Skeletal muscle satellite cell (primary cell): Measurements from ENCODE around the gene SLCO4A1. TPM values are rescaled to one million over a fixed set of nuclear protein-coding genes. Genes with fewer than 3 reads are reported as not detected.

ENCODE experiments used
- H3K27me3 ChIP-seq: 2 replicates; pipeline ENCODE4 v1.7.0; 2013; ENCODE audit warnings: low read length; ENCODE audit not compliant: control insufficient read depth, insufficient read depth
- H3K36me3 ChIP-seq: 2 replicates; pipeline ENCODE4 v1.7.0; 2013; ENCODE audit warnings: mild to moderate bottlenecking, control low read depth, low read length; ENCODE audit not compliant: insufficient read depth
- H3K4me1 ChIP-seq: 2 replicates; pipeline ENCODE4 v1.7.0; 2013; ENCODE audit warnings: low read length; ENCODE audit not compliant: control insufficient read depth, insufficient read depth
- H3K4me2 ChIP-seq: 2 replicates; pipeline ENCODE4 v1.7.0; 2013; ENCODE audit warnings: mild to moderate bottlenecking, low read length
- H3K4me3 ChIP-seq: 2 replicates; pipeline ENCODE4 v1.7.0; 2013; ENCODE audit warnings: low read length
- H3K9ac ChIP-seq: 2 replicates; pipeline ENCODE4 v1.7.0; 2013; ENCODE audit warnings: mild to moderate bottlenecking, low read depth, low read length, moderate library complexity
- H3K9me3 ChIP-seq: replicated peaks from 2 replicates; pipeline ENCODE4 v1.7.0; 2013; ENCODE audit warnings: mild to moderate bottlenecking, control low read depth, low read length
- total RNA-seq: library from RNA; depleted of rRNA; stranded (reverse); fragments of >200 nt; gene quantifications from 2 replicates; pipeline ENCODE4 v1.2.3, GENCODE V29; 2012; rRNA removed

The SLCO4A1 gene
- total RNA-seq: 1.5 and 2.0 TPM in 2 replicates

- peak within 1 kb of the TSS; percentile 81 for H3K4me2 ChIP-seq
- no peak within 1 kb of the TSS for H3K9ac ChIP-seq
- H3K9me3 ChIP-seq: no peaks in the 10 kb centered on the region
- peaks cover 4% of the 10 kb centered on the region for H3K4me1 ChIP-seq
- H3K36me3 ChIP-seq: no peaks in the 10 kb centered on the region
- H3K4me3 ChIP-seq: peak within 1 kb of the TSS; percentile 64
- peaks cover 91% of the 10 kb centered on the region for H3K27me3 ChIP-seq
These were observed at the start of gene SLCO4A1 for GRCh38 chr20:62642051-62642665. SLCO4A1 (plus strand) TSS chr20:62642503; CDS start chr20:62656455, 13,952 bp downstream.

GRCh38 chr20:62592506-62593177 lies 49.7 kb upstream of the SLCO4A1 start:
- Histone ChIP-seq H3K27me3 (peaks cover 34% of the 10 kb centered on the region), H3K36me3 (no peaks in the 10 kb centered on the region), H3K4me3 (no peak overlapping the region), H3K9ac (no peak overlapping the region), H3K4me1 (peaks cover 33% of the 10 kb centered on the region), H3K9me3 (no peaks in the 10 kb centered on the region), H3K4me2 (no peak overlapping the region)

- Histone ChIP-seq H3K4me2 (no peak overlapping the region), H3K9me3 (no peaks in the 10 kb centered on the region), H3K9ac (no peak overlapping the region), H3K4me3 (no peak overlapping the region), H3K4me1 (peaks cover 27% of the 10 kb centered on the region), H3K27me3 (peaks cover 43% of the 10 kb centered on the region), H3K36me3 (no peaks in the 10 kb centered on the region)
These were observed 48.7 kb upstream of the SLCO4A1 start for GRCh38 chr20:62593616-62594015.

GRCh38 chr20:62595069-62595468 lies 47.2 kb upstream of the SLCO4A1 start:
- no peak overlapping the region for H3K4me2 ChIP-seq
- H3K4me3 ChIP-seq: no peak overlapping the region
- peaks cover 55% of the 10 kb centered on the region for H3K27me3 ChIP-seq
- H3K4me1 ChIP-seq: peaks cover 24% of the 10 kb centered on the region
- H3K36me3 ChIP-seq: no peaks in the 10 kb centered on the region
- H3K9ac ChIP-seq: no peak overlapping the region
- H3K9me3 ChIP-seq: no peaks in the 10 kb centered on the region

- no peaks in the 10 kb centered on the region for H3K9me3 ChIP-seq
- H3K4me2 ChIP-seq: no peak overlapping the region
- peaks cover 57% of the 10 kb centered on the region for H3K27me3 ChIP-seq
- no peaks in the 10 kb centered on the region for H3K36me3 ChIP-seq
- H3K9ac ChIP-seq: no peak overlapping the region
- peaks cover 20% of the 10 kb centered on the region for H3K4me1 ChIP-seq
- no peak overlapping the region for H3K4me3 ChIP-seq
These were observed 46.8 kb upstream of the SLCO4A1 start for GRCh38 chr20:62595491-62595890.

GRCh38 chr20:62596486-62596885 lies 45.8 kb upstream of the SLCO4A1 start:
- peaks cover 16% of the 10 kb centered on the region for H3K4me1 ChIP-seq
- no peaks in the 10 kb centered on the region for H3K36me3 ChIP-seq
- H3K9me3 ChIP-seq: no peaks in the 10 kb centered on the region
- no peak overlapping the region for H3K9ac ChIP-seq
- H3K27me3 ChIP-seq: peaks cover 67% of the 10 kb centered on the region
- H3K4me2 ChIP-seq: no peak overlapping the region
- no peak overlapping the region for H3K4me3 ChIP-seq

- H3K36me3 ChIP-seq: no peaks in the 10 kb centered on the region
- H3K9me3 ChIP-seq: no peaks in the 10 kb centered on the region
- H3K27me3 ChIP-seq: peaks cover 71% of the 10 kb centered on the region
- no peak overlapping the region for H3K4me3 ChIP-seq
- H3K4me2 ChIP-seq: no peak overlapping the region
- peaks cover 16% of the 10 kb centered on the region for H3K4me1 ChIP-seq
- H3K9ac ChIP-seq: no peak overlapping the region
These were observed 45.4 kb upstream of the SLCO4A1 start for GRCh38 chr20:62596921-62597320.

- H3K36me3 ChIP-seq: no peaks in the 10 kb centered on the region
- peaks cover 72% of the 10 kb centered on the region for H3K27me3 ChIP-seq
- H3K4me3 ChIP-seq: no peak overlapping the region
- H3K9ac ChIP-seq: no peak overlapping the region
- H3K4me1 ChIP-seq: peaks cover 19% of the 10 kb centered on the region
- peak overlapping the region; percentile 7 for H3K4me2 ChIP-seq
- H3K9me3 ChIP-seq: no peaks in the 10 kb centered on the region
These were observed 44.7 kb upstream of the SLCO4A1 start for GRCh38 chr20:62597416-62598115.

- Histone ChIP-seq H3K9me3 (no peaks in the 10 kb centered on the region), H3K27me3 (peaks cover 69% of the 10 kb centered on the region), H3K4me2 (no peak overlapping the region), H3K4me3 (no peak overlapping the region), H3K36me3 (no peaks in the 10 kb centered on the region), H3K9ac (no peak overlapping the region), H3K4me1 (peaks cover 30% of the 10 kb centered on the region)
These were observed 43.5 kb upstream of the SLCO4A1 start for GRCh38 chr20:62598761-62599194.

- Histone ChIP-seq H3K4me3 (no peak overlapping the region), H3K27me3 (peaks cover 64% of the 10 kb centered on the region), H3K36me3 (no peaks in the 10 kb centered on the region), H3K4me1 (peaks cover 34% of the 10 kb centered on the region), H3K9ac (no peak overlapping the region), H3K4me2 (no peak overlapping the region), H3K9me3 (no peaks in the 10 kb centered on the region)
These were observed 42.8 kb upstream of the SLCO4A1 start for GRCh38 chr20:62599216-62600110.

- Histone ChIP-seq H3K4me1 (peaks cover 33% of the 10 kb centered on the region), H3K9ac (no peak overlapping the region), H3K4me3 (no peak overlapping the region), H3K4me2 (no peak overlapping the region), H3K36me3 (no peaks in the 10 kb centered on the region), H3K27me3 (peaks cover 53% of the 10 kb centered on the region), H3K9me3 (no peaks in the 10 kb centered on the region)
These were observed 41.1 kb upstream of the SLCO4A1 start for GRCh38 chr20:62601172-62601571.
